GM23338 (cell line): Measurements from ENCODE around the gene PTPN18. TPM values are rescaled to one million over a fixed set of nuclear protein-coding genes. Genes with fewer than 3 reads are reported as not detected.

Source experiments
- ATAC-seq: fragments of 200-7000 bp; cut with Tn5 transposase; 3 replicates; pipeline ENCODE4 v1.9.1; 2020
- DNase-seq: peaks from one replicate; pipeline ENCODE4 v3.0.0-alpha.2; 2015; ENCODE audit warnings: low spot score
- H2AFZ ChIP-seq: fragments of 200-600 bp; sonication (generic); 2 replicates; pipeline ENCODE4 v1.8.0; 2016; ENCODE audit warnings: antibody characterized with exemption, mild to moderate bottlenecking, moderate library complexity
- H3F3A ChIP-seq: fragments of 200-600 bp; sonication (generic); replicated peaks from 2 replicates; pipeline ENCODE4 v1.8.0; 2017; ENCODE audit warnings: antibody characterized with exemption, mixed run types, low read depth
- H3K27ac ChIP-seq: fragments of 200-600 bp; sonication (generic); 2 replicates; pipeline ENCODE4 v1.6.1; 2016; ENCODE audit warnings: low read depth
- H3K27me3 ChIP-seq: fragments of 200-600 bp; sonication (generic); 2 replicates; pipeline ENCODE4 v1.8.0; 2016; ENCODE audit warnings: mild to moderate bottlenecking, mixed run types, moderate library complexity; ENCODE audit not compliant: insufficient read depth
- H3K36me3 ChIP-seq: fragments of 200-600 bp; sonication (generic); 2 replicates; pipeline ENCODE4 v1.8.0; 2016; ENCODE audit warnings: mild to moderate bottlenecking; ENCODE audit not compliant: insufficient read depth
- H3K4me1 ChIP-seq: fragments of 200-600 bp; sonication (generic); 2 replicates; pipeline ENCODE4 v1.8.0; 2016; ENCODE audit warnings: mild to moderate bottlenecking, moderate library complexity; ENCODE audit not compliant: insufficient read depth
- H3K4me2 ChIP-seq: fragments of 200-600 bp; sonication (generic); 2 replicates; pipeline ENCODE4 v1.7.1; 2017; ENCODE audit warnings: mixed run types
- H3K4me3 ChIP-seq: fragments of 200-600 bp; sonication (generic); 2 replicates; pipeline ENCODE4 v1.6.1; 2016; ENCODE audit warnings: mixed run types
- H3K79me2 ChIP-seq: fragments of 200-600 bp; sonication (generic); replicated peaks from 2 replicates; pipeline ENCODE4 v1.8.0; 2017; ENCODE audit warnings: mild to moderate bottlenecking; ENCODE audit not compliant: insufficient read depth
- H3K9me2 ChIP-seq: fragments of 200-600 bp; sonication (generic); 2 replicates; pipeline ENCODE4 v1.8.0; 2017; ENCODE audit not compliant: insufficient read depth
- H4K20me1 ChIP-seq: fragments of 200-600 bp; sonication (generic); replicated peaks from 2 replicates; pipeline ENCODE4 v1.8.0; 2017; ENCODE audit warnings: mild to moderate bottlenecking; ENCODE audit not compliant: insufficient read depth
- H3K27ac Mint-ChIP-seq: 2 replicates; pipeline ENCODE4 v1.8.0; 2020; ENCODE audit warnings: inconsistent platforms, mild to moderate bottlenecking, moderate library complexity, mixed read lengths
- H3K27me3 Mint-ChIP-seq: 3 replicates; pipeline ENCODE4 v1.8.0; 2022; ENCODE audit warnings: low read depth, mild to moderate bottlenecking, moderate library complexity, mixed read lengths, inconsistent platforms; ENCODE audit not compliant: insufficient read depth, poor library complexity
- H3K36me3 Mint-ChIP-seq: 3 replicates; pipeline ENCODE4 v1.8.0; 2021; ENCODE audit warnings: low read depth, mild to moderate bottlenecking, inconsistent platforms, moderate library complexity, mixed read lengths
- H3K4me1 Mint-ChIP-seq: 3 replicates; pipeline ENCODE4 v1.8.0; 2020; ENCODE audit warnings: mild to moderate bottlenecking, inconsistent platforms, mixed read lengths
- H3K4me3 Mint-ChIP-seq: 3 replicates; pipeline ENCODE4 v1.8.0; 2021; ENCODE audit warnings: moderate library complexity, mild to moderate bottlenecking, inconsistent platforms, mixed read lengths
- H3K9me3 Mint-ChIP-seq: 3 replicates; pipeline ENCODE4 v1.8.0; 2020; ENCODE audit warnings: moderate library complexity, mild to moderate bottlenecking, inconsistent platforms, mixed read lengths
- CREB1 ChIP-seq: fragments of 250-450 bp; sonication (Bioruptor Pico); IDR thresholded peaks from 2 replicates; pipeline ENCODE4 v1.5.0; 2020; ENCODE audit warnings: low read depth, mild to moderate bottlenecking, moderate library complexity
- EZH2 ChIP-seq: fragments of 200-600 bp; sonication (generic); IDR thresholded peaks from one replicate; pipeline ENCODE4 v1.8.0; 2017; ENCODE audit warnings: antibody characterized with exemption, mild to moderate bottlenecking, low read depth; ENCODE audit not compliant: unreplicated experiment
- EZH2phosphoT487 ChIP-seq: fragments of 200-600 bp; sonication (generic); IDR thresholded peaks from one replicate; pipeline ENCODE4 v1.8.1; 2018; ENCODE audit warnings: antibody characterized with exemption; ENCODE audit not compliant: unreplicated experiment
- JUNB ChIP-seq: IDR thresholded peaks from one replicate; pipeline ENCODE4 v1.6.1; 2016; ENCODE audit warnings: antibody characterized with exemption; ENCODE audit not compliant: unreplicated experiment
- NANOG ChIP-seq: IDR thresholded peaks from 2 replicates; pipeline ENCODE4 v1.6.1; 2016; ENCODE audit warnings: antibody characterized with exemption, borderline replicate concordance
- POLR2AphosphoS5 ChIP-seq: IDR thresholded peaks from 2 replicates; pipeline ENCODE4 v1.6.1; 2016; ENCODE audit warnings: antibody characterized with exemption, low read depth
- STAT1 ChIP-seq: IDR thresholded peaks from one replicate; pipeline ENCODE4 v1.6.1; 2016; ENCODE audit warnings: antibody characterized with exemption; ENCODE audit not compliant: unreplicated experiment
- ZNF114 ChIP-seq: fragments of 250-450 bp; sonication (Bioruptor Pico); IDR thresholded peaks from 2 replicates; pipeline ENCODE4 v1.5.0; 2020; ENCODE audit warnings: mild to moderate bottlenecking, moderate library complexity
- ZNF331 ChIP-seq: fragments of 250-450 bp; sonication (Bioruptor Pico); IDR thresholded peaks from 2 replicates; pipeline ENCODE4 v1.5.0; 2020; ENCODE audit warnings: low read depth, mild to moderate bottlenecking, moderate library complexity
- polyA plus RNA-seq: library from polyadenylated mRNA; unstranded; fragments of >200 nt; fragmentation: Nextera tagmentation; extraction: Ambion mirVana; gene quantifications from 2 replicates; pipeline ENCODE4 v1.2.1, GENCODE V29; 2016
- total RNA-seq: library from RNA; depleted of rRNA; stranded (reverse); fragments of >200 nt; shearing (Covaris generic); gene quantifications from 2 replicates; pipeline ENCODE4 v1.2.3, GENCODE V29; 2014
- TF ChIP-seq, protein P1 (sequence below): IDR thresholded peaks from one replicate; pipeline ENCODE4 v1.6.1; 2018; ENCODE audit warnings: antibody characterized with exemption; ENCODE audit not compliant: unreplicated experiment
- TF ChIP-seq, protein P2 (sequence below): IDR thresholded peaks from 2 replicates; pipeline ENCODE4 v1.6.1; 2016; ENCODE audit warnings: antibody characterized with exemption
- TF ChIP-seq, protein P3 (sequence below), 2 experiments: fragments of 200-600 bp in 1 of 2; sonication (generic) in 1 of 2; conservative IDR thresholded peaks; 2 replicates each; pipeline versions ENCODE4 v1.5.1 to v1.6.1; 2016 to 2017; ENCODE audit warnings: antibody characterized with exemption in 2 of 2, low read depth in 2 of 2, mild to moderate bottlenecking in 2 of 2, moderate library complexity in 1 of 2
- TF ChIP-seq, protein P4 (sequence below): fragments of 250-450 bp; sonication (Bioruptor Pico); IDR thresholded peaks from 2 replicates; pipeline ENCODE4 v1.5.0; 2020; ENCODE audit warnings: mild to moderate bottlenecking, moderate library complexity

The PTPN18 gene
- total and polyA plus RNA-seq, 2 experiments from 2014 or later, result 10.1 to 10.9 TPM

DNA sequence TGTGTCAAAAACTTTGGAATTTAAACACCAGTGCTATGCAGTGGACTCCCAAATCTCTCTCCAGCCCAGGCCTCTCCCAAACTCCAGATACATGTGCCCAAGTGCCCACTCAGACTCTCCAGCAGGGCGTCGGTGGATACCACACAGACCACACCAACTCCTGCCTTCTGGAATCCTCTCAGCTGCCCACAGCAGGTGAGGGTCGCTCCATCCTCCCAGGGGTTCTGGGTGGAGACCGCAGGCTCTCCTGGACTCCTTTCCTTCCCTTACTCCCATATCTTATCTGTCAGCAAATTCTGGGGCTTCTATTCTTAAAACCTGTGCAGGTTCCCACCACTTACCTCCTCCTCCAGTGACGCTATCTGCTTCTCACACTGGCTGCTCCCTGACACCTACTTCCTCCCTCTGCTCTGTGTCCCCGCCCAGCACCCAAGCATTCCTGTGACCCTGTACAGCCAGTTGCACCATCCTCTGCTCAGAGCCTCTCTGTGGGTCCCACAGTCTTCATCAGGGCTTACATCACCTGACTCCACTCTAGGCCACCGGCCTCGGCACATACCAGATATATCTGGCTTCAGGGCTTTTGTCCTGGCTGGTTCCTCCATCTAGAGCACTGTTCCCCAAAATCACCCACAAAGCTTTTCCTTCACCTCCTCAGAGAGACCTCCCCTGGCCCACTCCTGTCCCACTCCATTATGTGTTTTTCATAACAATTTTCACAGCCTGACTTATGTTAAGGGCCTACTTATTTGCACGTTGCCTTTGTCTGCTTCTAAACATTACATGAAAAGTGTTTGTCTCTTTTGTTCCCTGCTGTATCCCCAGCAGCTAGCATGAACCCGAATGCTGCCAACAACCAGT, 15.7 kb upstream of the PTPN18 start:
- peaks cover 27% of the 10 kb centered on the region for H3K27me3 Mint-ChIP-seq
- no peaks in the 10 kb centered on the region for H4K20me1 ChIP-seq
- no peaks in the 10 kb centered on the region for H3K27me3 ChIP-seq
- H3K27ac Mint-ChIP-seq, result no peak overlapping the region; the same call in 1 of the 2 replicates
- H3K4me1 ChIP-seq, result peaks cover 9% of the 10 kb centered on the region; the same call in 1 of the 2 replicates
- peaks cover 20% of the 10 kb centered on the region for H3K79me2 ChIP-seq
- H3K36me3 Mint-ChIP-seq, result peaks cover 45% of the 10 kb centered on the region
- no peak overlapping the region; the same call in 2 of the 3 replicates for H3K4me3 Mint-ChIP-seq
- H3K27ac ChIP-seq, result no peak overlapping the region
- TF ChIP-seq, protein P1, sequence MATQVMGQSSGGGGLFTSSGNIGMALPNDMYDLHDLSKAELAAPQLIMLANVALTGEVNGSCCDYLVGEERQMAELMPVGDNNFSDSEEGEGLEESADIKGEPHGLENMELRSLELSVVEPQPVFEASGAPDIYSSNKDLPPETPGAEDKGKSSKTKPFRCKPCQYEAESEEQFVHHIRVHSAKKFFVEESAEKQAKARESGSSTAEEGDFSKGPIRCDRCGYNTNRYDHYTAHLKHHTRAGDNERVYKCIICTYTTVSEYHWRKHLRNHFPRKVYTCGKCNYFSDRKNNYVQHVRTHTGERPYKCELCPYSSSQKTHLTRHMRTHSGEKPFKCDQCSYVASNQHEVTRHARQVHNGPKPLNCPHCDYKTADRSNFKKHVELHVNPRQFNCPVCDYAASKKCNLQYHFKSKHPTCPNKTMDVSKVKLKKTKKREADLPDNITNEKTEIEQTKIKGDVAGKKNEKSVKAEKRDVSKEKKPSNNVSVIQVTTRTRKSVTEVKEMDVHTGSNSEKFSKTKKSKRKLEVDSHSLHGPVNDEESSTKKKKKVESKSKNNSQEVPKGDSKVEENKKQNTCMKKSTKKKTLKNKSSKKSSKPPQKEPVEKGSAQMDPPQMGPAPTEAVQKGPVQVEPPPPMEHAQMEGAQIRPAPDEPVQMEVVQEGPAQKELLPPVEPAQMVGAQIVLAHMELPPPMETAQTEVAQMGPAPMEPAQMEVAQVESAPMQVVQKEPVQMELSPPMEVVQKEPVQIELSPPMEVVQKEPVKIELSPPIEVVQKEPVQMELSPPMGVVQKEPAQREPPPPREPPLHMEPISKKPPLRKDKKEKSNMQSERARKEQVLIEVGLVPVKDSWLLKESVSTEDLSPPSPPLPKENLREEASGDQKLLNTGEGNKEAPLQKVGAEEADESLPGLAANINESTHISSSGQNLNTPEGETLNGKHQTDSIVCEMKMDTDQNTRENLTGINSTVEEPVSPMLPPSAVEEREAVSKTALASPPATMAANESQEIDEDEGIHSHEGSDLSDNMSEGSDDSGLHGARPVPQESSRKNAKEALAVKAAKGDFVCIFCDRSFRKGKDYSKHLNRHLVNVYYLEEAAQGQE, result no peak
- TF ChIP-seq NANOG (no peak), ZNF114 (CRISPR knock-in tag) (no peak), EZH2phosphoT487 (no peak), STAT1 (no peak), POLR2AphosphoS5 (no peak), EZH2 (no peak), JUNB (no peak), CREB1 (CRISPR knock-in tag) (no peak), ZNF331 (CRISPR knock-in tag) (no peak)
- TF ChIP-seq, protein P2, sequence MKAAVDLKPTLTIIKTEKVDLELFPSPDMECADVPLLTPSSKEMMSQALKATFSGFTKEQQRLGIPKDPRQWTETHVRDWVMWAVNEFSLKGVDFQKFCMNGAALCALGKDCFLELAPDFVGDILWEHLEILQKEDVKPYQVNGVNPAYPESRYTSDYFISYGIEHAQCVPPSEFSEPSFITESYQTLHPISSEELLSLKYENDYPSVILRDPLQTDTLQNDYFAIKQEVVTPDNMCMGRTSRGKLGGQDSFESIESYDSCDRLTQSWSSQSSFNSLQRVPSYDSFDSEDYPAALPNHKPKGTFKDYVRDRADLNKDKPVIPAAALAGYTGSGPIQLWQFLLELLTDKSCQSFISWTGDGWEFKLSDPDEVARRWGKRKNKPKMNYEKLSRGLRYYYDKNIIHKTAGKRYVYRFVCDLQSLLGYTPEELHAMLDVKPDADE, result no peak
- TF ChIP-seq, protein P3, sequence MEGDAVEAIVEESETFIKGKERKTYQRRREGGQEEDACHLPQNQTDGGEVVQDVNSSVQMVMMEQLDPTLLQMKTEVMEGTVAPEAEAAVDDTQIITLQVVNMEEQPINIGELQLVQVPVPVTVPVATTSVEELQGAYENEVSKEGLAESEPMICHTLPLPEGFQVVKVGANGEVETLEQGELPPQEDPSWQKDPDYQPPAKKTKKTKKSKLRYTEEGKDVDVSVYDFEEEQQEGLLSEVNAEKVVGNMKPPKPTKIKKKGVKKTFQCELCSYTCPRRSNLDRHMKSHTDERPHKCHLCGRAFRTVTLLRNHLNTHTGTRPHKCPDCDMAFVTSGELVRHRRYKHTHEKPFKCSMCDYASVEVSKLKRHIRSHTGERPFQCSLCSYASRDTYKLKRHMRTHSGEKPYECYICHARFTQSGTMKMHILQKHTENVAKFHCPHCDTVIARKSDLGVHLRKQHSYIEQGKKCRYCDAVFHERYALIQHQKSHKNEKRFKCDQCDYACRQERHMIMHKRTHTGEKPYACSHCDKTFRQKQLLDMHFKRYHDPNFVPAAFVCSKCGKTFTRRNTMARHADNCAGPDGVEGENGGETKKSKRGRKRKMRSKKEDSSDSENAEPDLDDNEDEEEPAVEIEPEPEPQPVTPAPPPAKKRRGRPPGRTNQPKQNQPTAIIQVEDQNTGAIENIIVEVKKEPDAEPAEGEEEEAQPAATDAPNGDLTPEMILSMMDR (conservative IDR thresholded peaks at IDR 0.05; ENCODE audit: low read depth in 2 of 2), result no peak
- TF ChIP-seq, protein P4, sequence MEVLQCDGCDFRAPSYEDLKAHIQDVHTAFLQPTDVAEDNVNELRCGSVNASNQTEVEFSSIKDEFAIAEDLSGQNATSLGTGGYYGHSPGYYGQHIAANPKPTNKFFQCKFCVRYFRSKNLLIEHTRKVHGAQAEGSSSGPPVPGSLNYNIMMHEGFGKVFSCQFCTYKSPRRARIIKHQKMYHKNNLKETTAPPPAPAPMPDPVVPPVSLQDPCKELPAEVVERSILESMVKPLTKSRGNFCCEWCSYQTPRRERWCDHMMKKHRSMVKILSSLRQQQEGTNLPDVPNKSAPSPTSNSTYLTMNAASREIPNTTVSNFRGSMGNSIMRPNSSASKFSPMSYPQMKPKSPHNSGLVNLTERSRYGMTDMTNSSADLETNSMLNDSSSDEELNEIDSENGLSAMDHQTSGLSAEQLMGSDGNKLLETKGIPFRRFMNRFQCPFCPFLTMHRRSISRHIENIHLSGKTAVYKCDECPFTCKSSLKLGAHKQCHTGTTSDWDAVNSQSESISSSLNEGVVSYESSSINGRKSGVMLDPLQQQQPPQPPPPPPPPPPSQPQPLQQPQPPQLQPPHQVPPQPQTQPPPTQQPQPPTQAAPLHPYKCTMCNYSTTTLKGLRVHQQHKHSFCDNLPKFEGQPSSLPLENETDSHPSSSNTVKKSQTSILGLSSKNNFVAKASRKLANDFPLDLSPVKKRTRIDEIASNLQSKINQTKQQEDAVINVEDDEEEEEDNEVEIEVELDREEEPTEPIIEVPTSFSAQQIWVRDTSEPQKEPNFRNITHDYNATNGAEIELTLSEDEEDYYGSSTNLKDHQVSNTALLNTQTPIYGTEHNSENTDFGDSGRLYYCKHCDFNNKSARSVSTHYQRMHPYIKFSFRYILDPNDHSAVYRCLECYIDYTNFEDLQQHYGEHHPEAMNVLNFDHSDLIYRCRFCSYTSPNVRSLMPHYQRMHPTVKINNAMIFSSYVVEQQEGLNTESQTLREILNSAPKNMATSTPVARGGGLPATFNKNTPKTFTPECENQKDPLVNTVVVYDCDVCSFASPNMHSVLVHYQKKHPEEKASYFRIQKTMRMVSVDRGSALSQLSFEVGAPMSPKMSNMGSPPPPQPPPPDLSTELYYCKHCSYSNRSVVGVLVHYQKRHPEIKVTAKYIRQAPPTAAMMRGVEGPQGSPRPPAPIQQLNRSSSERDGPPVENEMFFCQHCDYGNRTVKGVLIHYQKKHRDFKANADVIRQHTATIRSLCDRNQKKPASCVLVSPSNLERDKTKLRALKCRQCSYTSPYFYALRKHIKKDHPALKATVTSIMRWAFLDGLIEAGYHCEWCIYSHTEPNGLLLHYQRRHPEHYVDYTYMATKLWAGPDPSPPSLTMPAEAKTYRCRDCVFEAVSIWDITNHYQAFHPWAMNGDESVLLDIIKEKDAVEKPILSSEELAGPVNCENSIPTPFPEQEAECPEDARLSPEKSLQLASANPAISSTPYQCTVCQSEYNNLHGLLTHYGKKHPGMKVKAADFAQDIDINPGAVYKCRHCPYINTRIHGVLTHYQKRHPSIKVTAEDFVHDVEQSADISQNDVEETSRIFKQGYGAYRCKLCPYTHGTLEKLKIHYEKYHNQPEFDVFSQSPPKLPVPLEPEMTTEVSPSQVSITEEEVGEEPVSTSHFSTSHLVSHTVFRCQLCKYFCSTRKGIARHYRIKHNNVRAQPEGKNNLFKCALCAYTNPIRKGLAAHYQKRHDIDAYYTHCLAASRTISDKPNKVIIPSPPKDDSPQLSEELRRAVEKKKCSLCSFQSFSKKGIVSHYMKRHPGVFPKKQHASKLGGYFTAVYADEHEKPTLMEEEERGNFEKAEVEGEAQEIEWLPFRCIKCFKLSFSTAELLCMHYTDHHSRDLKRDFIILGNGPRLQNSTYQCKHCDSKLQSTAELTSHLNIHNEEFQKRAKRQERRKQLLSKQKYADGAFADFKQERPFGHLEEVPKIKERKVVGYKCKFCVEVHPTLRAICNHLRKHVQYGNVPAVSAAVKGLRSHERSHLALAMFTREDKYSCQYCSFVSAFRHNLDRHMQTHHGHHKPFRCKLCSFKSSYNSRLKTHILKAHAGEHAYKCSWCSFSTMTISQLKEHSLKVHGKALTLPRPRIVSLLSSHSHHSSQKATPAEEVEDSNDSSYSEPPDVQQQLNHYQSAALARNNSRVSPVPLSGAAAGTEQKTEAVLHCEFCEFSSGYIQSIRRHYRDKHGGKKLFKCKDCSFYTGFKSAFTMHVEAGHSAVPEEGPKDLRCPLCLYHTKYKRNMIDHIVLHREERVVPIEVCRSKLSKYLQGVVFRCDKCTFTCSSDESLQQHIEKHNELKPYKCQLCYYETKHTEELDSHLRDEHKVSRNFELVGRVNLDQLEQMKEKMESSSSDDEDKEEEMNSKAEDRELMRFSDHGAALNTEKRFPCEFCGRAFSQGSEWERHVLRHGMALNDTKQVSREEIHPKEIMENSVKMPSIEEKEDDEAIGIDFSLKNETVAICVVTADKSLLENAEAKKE, result no peak
- H3F3A ChIP-seq, result 0 out of 2 replicates have a peak, but pooled peaks cover 3% of the 10 kb centered on the region
- DNase-seq, result no peak
- no peak overlapping the region for H3K4me3 ChIP-seq
- no peak overlapping the region for H3K4me2 ChIP-seq
- no peaks in the 10 kb centered on the region for H3K9me2 ChIP-seq
- H3K4me1 Mint-ChIP-seq, result peaks cover 13% of the 10 kb centered on the region
- no peak for ATAC-seq
- peaks cover 7% of the 10 kb centered on the region for H3K36me3 ChIP-seq
- H3K9me3 Mint-ChIP-seq, result peaks cover 6% of the 10 kb centered on the region
- no peak overlapping the region for H2AFZ ChIP-seq
